ENCODE measurements around the gene DOCK9.

- TF ChIP-seq, protein P1, sequence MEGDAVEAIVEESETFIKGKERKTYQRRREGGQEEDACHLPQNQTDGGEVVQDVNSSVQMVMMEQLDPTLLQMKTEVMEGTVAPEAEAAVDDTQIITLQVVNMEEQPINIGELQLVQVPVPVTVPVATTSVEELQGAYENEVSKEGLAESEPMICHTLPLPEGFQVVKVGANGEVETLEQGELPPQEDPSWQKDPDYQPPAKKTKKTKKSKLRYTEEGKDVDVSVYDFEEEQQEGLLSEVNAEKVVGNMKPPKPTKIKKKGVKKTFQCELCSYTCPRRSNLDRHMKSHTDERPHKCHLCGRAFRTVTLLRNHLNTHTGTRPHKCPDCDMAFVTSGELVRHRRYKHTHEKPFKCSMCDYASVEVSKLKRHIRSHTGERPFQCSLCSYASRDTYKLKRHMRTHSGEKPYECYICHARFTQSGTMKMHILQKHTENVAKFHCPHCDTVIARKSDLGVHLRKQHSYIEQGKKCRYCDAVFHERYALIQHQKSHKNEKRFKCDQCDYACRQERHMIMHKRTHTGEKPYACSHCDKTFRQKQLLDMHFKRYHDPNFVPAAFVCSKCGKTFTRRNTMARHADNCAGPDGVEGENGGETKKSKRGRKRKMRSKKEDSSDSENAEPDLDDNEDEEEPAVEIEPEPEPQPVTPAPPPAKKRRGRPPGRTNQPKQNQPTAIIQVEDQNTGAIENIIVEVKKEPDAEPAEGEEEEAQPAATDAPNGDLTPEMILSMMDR (IDR thresholded peaks at IDR 0.05; ENCODE audit: low read length) = no peak
- no peak for TF ChIP-seq EZH2 (optimal IDR thresholded peaks at IDR 0.05; ENCODE audit: low read depth, low read length)
These were observed 923 bp downstream of the DOCK9 start for GRCh38 chr13:98976941-98977340.
